Measurements from ENCODE around the gene MLLT3. TPM values are rescaled to one million over a fixed set of nuclear protein-coding genes. Genes with fewer than 3 reads are reported as not detected.
A peak's percentile ranks its signal among the peaks of the same experiment; 100 is the strongest.

Gene MLLT3
- total and polyA plus RNA-seq, 9 donors, result 8.7 to 15.4 (median 13.8) TPM

- intact Hi-C loops (cut with DNase I), result no loop called here
- H3K27me3 ChIP-seq, result no peaks in the 10 kb centered on the region
- no peak for DNase-seq
- no peak overlapping the region for H3K27ac ChIP-seq
- no peaks in the 10 kb centered on the region for H3K36me3 ChIP-seq
- no peak for TF ChIP-seq POLR2A (IDR thresholded peaks at IDR 0.05)
- TF ChIP-seq EP300 (IDR thresholded peaks at IDR 0.05), result no peak
- no peak for TF ChIP-seq CTCF (IDR thresholded peaks at IDR 0.05)
- peaks cover 1% of the 10 kb centered on the region for H3K4me1 ChIP-seq (ENCODE audit: insufficient read depth)
- 86 to 94% (median 90%) methylated on average over 4 of the region's 4 CpGs for WGBS, 3 donors
- no peak overlapping the region for H3K4me3 ChIP-seq
- H3K9me3 ChIP-seq, result peaks cover 0 to 4% of the 10 kb centered on the region in 2 donors
These were observed 49.3 kb downstream of the MLLT3 start for GRCh38 chr9:20573023-20573422.

- intact Hi-C loops (cut with DNase I), result no loop called here
- no peak overlapping the region for H3K27ac ChIP-seq
These were observed 51.5 kb downstream of the MLLT3 start for GRCh38 chr9:20570756-20571155.

GRCh38 chr9:20570087-20570486 lies 52.2 kb downstream of the MLLT3 start:
- 16 to 34% (median 23%) methylated on average over 1 of the region's 1 CpG for WGBS, 3 donors
- H3K27ac ChIP-seq, result peak overlapping the region in 1 of 2 donors; percentile 32
- no peak overlapping the region for H3K4me3 ChIP-seq
- TF ChIP-seq POLR2A (IDR thresholded peaks at IDR 0.05) (no peak), EP300 (IDR thresholded peaks at IDR 0.05) (no peak), CTCF (IDR thresholded peaks at IDR 0.05) (no peak)
- no peaks in the 10 kb centered on the region for H3K9me3 ChIP-seq
- H3K4me1 ChIP-seq (ENCODE audit: insufficient read depth), result peaks cover 3% of the 10 kb centered on the region
- H3K27me3 ChIP-seq, result no peaks in the 10 kb centered on the region
- no peaks in the 10 kb centered on the region for H3K36me3 ChIP-seq
- DNase-seq, result no peak
- intact Hi-C loops (cut with DNase I), result no loop called here

More at GRCh38 chr9:20570756-20571155, 51.5 kb downstream of the MLLT3 start:
- Histone ChIP-seq H3K4me1 (ENCODE audit: insufficient read depth) (peaks cover 3% of the 10 kb centered on the region), H3K36me3 (no peaks in the 10 kb centered on the region), H3K9me3 (no peaks in the 10 kb centered on the region), H3K27me3 (no peaks in the 10 kb centered on the region), H3K4me3 (no peak overlapping the region)
- DNase-seq, result no peak
- no peak for TF ChIP-seq EP300 (IDR thresholded peaks at IDR 0.05)
- TF ChIP-seq POLR2A (IDR thresholded peaks at IDR 0.05), result no peak
- no peak for TF ChIP-seq CTCF (IDR thresholded peaks at IDR 0.05)
- 13 to 27% (median 14%) methylated on average over 1 of the region's 1 CpG for WGBS, 3 donors

- TF ChIP-seq POLR2A (IDR thresholded peaks at IDR 0.05) (no peak), EP300 (IDR thresholded peaks at IDR 0.05) (no peak), CTCF (IDR thresholded peaks at IDR 0.05) (no peak)
- no peaks in the 10 kb centered on the region for H3K9me3 ChIP-seq
- no peak for DNase-seq
- no peaks in the 10 kb centered on the region for H3K27me3 ChIP-seq
- no peak overlapping the region for H3K4me3 ChIP-seq
- WGBS, 3 donors, result 58 to 79% (median 76%) methylated on average over 5 of the region's 5 CpGs
- no peaks in the 10 kb centered on the region for H3K36me3 ChIP-seq
- peak overlapping the region in 1 of 2 donors; percentile 32 for H3K27ac ChIP-seq
- intact Hi-C loops (cut with DNase I), result no loop called here
- peaks cover 3% of the 10 kb centered on the region for H3K4me1 ChIP-seq (ENCODE audit: insufficient read depth)
These were observed 52.8 kb downstream of the MLLT3 start for GRCh38 chr9:20569525-20569924.
